Nephron (organoid): ENCODE results near the gene PCCA.

Experiments
- H3K27ac Mint-ChIP-seq, 3 experiments: 2 replicates each; pipeline ENCODE4 v1.8.0; 2020; ENCODE audit warnings: mixed read lengths in 3 of 3, mild to moderate bottlenecking in 2 of 3, moderate library complexity in 1 of 3
- H3K27me3 Mint-ChIP-seq: 2 replicates; pipeline ENCODE4 v1.8.0; 2021; ENCODE audit warnings: low read depth, mild to moderate bottlenecking, moderate library complexity, mixed read lengths
- H3K36me3 Mint-ChIP-seq: 2 replicates; pipeline ENCODE4 v1.8.0; 2020; ENCODE audit warnings: low read depth, mixed read lengths
- H3K4me1 Mint-ChIP-seq: 2 replicates; pipeline ENCODE4 v1.8.0; 2020; ENCODE audit warnings: mixed read lengths
- H3K4me3 Mint-ChIP-seq, 3 experiments: 2 replicates each; pipeline ENCODE4 v1.8.0; 2020; ENCODE audit warnings: mild to moderate bottlenecking in 3 of 3, mixed read lengths in 3 of 3, moderate library complexity in 2 of 3
- H3K9me3 Mint-ChIP-seq: 2 replicates; pipeline ENCODE4 v1.8.0; 2020; ENCODE audit warnings: mixed read lengths
- CTCF ChIP-seq, 3 experiments: fragments of 200-600 bp; sonication (generic); IDR thresholded peaks; one replicate each; pipeline ENCODE4 v1.5.0; 2021; ENCODE audit warnings: antibody characterized with exemption in 3 of 3; ENCODE audit not compliant: unreplicated experiment in 3 of 3

The PCCA gene

DNA sequence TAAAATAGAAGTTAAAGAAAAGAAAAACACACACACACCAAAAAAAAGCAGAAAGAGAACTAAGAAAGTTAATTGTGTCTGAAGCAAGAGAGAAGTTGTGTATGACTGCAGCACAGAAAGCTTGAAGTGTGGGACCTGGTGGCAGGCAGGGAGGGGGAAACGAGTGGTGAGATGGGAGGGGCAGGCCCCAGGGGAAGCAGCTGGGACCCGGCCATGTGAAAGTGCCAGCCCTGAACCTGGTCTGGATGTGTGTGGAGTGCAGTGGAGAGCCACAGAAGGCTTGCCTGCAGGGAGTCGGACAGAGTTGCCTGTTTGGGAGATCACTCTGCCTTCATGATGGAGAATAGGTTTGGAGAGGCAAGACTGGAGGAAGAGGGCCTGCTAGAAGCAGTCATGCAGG, 300.7 kb downstream of the PCCA start:
- Mint-ChIP-seq H3K27me3 (no peaks in the 10 kb centered on the region), H3K4me3 (no peak overlapping the region), H3K4me1 (peaks cover 18% of the 10 kb centered on the region), H3K36me3 (peaks cover 16% of the 10 kb centered on the region), H3K9me3 (no peaks in the 10 kb centered on the region), H3K27ac (no peak overlapping the region)
- TF ChIP-seq CTCF (IDR thresholded peaks at IDR 0.05; ENCODE audit: unreplicated experiment in 3 of 3): no peak

GRCh38 chr13:100392709-100393630, 304.1 kb downstream of the PCCA start:
- TF ChIP-seq CTCF (IDR thresholded peaks at IDR 0.05; ENCODE audit: unreplicated experiment in 3 of 3): no peak
- Mint-ChIP-seq H3K4me1 (peaks cover 26% of the 10 kb centered on the region), H3K9me3 (no peaks in the 10 kb centered on the region), H3K27me3 (no peaks in the 10 kb centered on the region), H3K27ac (peak overlapping the region; percentile 14 to 68 (median 32)), H3K36me3 (peaks cover 4% of the 10 kb centered on the region), H3K4me3 (no peak overlapping the region)

DNA sequence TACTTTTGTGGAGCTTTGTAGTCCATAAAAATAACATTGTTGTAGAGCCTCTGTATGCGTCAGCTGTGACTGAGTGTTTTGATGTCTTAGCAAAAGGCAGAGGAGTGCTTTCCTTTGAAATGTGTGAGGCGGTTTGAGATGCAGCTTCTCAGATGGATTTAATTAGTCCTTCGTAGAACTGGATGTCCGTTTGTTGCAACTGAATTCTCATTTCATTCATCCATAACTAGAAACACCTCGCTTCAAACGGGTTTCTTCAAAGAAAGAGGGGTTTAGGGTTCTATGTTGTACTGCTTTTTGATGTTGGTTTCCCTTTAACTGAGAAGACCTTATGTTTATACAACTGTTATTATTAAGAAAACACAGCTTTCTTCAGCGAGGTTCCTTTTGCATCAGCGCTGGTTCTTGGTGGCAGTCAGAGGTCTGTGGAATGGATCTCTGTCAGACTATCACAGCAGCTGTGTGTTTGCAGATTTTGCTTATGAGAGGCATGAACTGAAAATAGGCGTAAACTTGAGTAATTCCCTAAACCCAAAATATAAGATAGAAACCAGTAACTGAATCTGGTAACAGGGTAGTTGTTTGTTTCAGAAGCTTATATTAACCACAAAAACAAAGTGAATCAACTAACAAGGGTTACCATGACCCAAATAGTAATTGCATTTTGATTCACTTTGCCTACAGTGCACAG, 305.3 kb downstream of the PCCA start:
- no peaks in the 10 kb centered on the region for H3K9me3 Mint-ChIP-seq

GRCh38 chr13:100395698-100396373, 306.9 kb downstream of the PCCA start:
- no peak overlapping the region for H3K27ac Mint-ChIP-seq
- peaks cover 11% of the 10 kb centered on the region for H3K36me3 Mint-ChIP-seq
- H3K4me3 Mint-ChIP-seq: no peak overlapping the region
- H3K9me3 Mint-ChIP-seq: peaks cover 4% of the 10 kb centered on the region
- H3K4me1 Mint-ChIP-seq: peaks cover 26% of the 10 kb centered on the region
- no peak for TF ChIP-seq CTCF (IDR thresholded peaks at IDR 0.05; ENCODE audit: unreplicated experiment in 3 of 3)
- H3K27me3 Mint-ChIP-seq: no peaks in the 10 kb centered on the region

More for the DNA sequence above, 305.3 kb downstream of the PCCA start:
- Mint-ChIP-seq H3K4me1 (peaks cover 26% of the 10 kb centered on the region), H3K27me3 (no peaks in the 10 kb centered on the region), H3K36me3 (peaks cover 4% of the 10 kb centered on the region), H3K4me3 (no peak overlapping the region), H3K27ac (peak overlapping the region in 2 of 3 experiments; percentile 33 to 63)
- no peak for TF ChIP-seq CTCF (IDR thresholded peaks at IDR 0.05; ENCODE audit: unreplicated experiment in 3 of 3)

- H3K27me3 Mint-ChIP-seq: no peaks in the 10 kb centered on the region
- H3K4me3 Mint-ChIP-seq: no peak overlapping the region
- H3K27ac Mint-ChIP-seq: no peak overlapping the region
- peaks cover 26% of the 10 kb centered on the region for H3K4me1 Mint-ChIP-seq
- no peak for TF ChIP-seq CTCF (IDR thresholded peaks at IDR 0.05; ENCODE audit: unreplicated experiment in 3 of 3)
- peaks cover 6% of the 10 kb centered on the region for H3K9me3 Mint-ChIP-seq
- H3K36me3 Mint-ChIP-seq: peaks cover 15% of the 10 kb centered on the region
These were observed 307.9 kb downstream of the PCCA start for GRCh38 chr13:100396776-100397175.
